ENCODE measurements around the gene DTX3.
A peak's percentile ranks its signal among the peaks of the same experiment; 100 is the strongest.
"Not testable (repeated sequence)": the region's sequence is repeated elsewhere in the genome, so short reads cannot be mapped to it uniquely, and the experiment has no call there.

The DTX3 gene

GRCh38 chr12:57583008-57583831 lies 21.4 kb upstream of the DTX3 start:
- no peak for FAIRE-seq

GRCh38 chr12:57584050-57584449 lies 20.6 kb upstream of the DTX3 start:
- FAIRE-seq = no peak

- no peak for FAIRE-seq
These were observed 19.9 kb upstream of the DTX3 start for GRCh38 chr12:57584690-57585089.

GRCh38 chr12:57585156-57585555 lies 19.5 kb upstream of the DTX3 start:
- FAIRE-seq = no peak

- no peak for FAIRE-seq
These were observed 18.5 kb upstream of the DTX3 start for GRCh38 chr12:57586128-57586527.

- no peak for FAIRE-seq
These were observed 17.7 kb upstream of the DTX3 start for GRCh38 chr12:57586832-57587429.

GRCh38 chr12:57588951-57589610 lies 15.5 kb upstream of the DTX3 start:
- not testable (repeated sequence) for FAIRE-seq

GRCh38 chr12:57590479-57590863 lies 14.2 kb upstream of the DTX3 start:
- FAIRE-seq = no peak

- no peak for FAIRE-seq
These were observed 13.5 kb upstream of the DTX3 start, which contains the start of gene PIP4K2C for GRCh38 chr12:57590864-57591781. PIP4K2C (plus strand) TSS chr12:57591192; CDS start chr12:57591290, 98 bp downstream.

GRCh38 chr12:57591782-57592325 lies 12.8 kb upstream of the DTX3 start:
- FAIRE-seq = no peak

GRCh38 chr12:57592551-57593165 lies 12.0 kb upstream of the DTX3 start:
- FAIRE-seq = no peak

- FAIRE-seq = no peak
These were observed 11.4 kb upstream of the DTX3 start for GRCh38 chr12:57593187-57593586.

- no peak for FAIRE-seq
These were observed 4.2 kb upstream of the DTX3 start for GRCh38 chr12:57600395-57600794.

GRCh38 chr12:57602544-57602943 lies 2.1 kb upstream of the DTX3 start:
- FAIRE-seq = no peak

- FAIRE-seq = no peak
These were observed 1.3 kb upstream of the DTX3 start for GRCh38 chr12:57603324-57603723.

GRCh38 chr12:57603815-57604453 lies 690 bp upstream of the DTX3 start:
- peak; percentile 69 for FAIRE-seq

GRCh38 chr12:57604992-57605810 lies 577 bp downstream of the DTX3 start:
- FAIRE-seq = no peak

GRCh38 chr12:57605811-57606311 lies 1.2 kb downstream of the DTX3 start:
- no peak for FAIRE-seq

GRCh38 chr12:57606399-57606798 lies 1.8 kb downstream of the DTX3 start:
- no peak for FAIRE-seq

GRCh38 chr12:57606821-57607220 lies 2.2 kb downstream of the DTX3 start:
- FAIRE-seq = no peak

Data from endometrium (tissue), 2 donors.